ENCODE measurements around the gene MED13.

- TF ChIP-seq EZH2 (IDR thresholded peaks at IDR 0.05): no peak
- TF ChIP-seq POLR2AphosphoS5 (IDR thresholded peaks at IDR 0.05; ENCODE audit: borderline replicate concordance, low read depth, low read length): no peak
- TF ChIP-seq FOXP2 (optimal IDR thresholded peaks at IDR 0.05; ENCODE audit: control extremely low read depth, extremely low read length, insufficient read depth): no peak
Observed at GRCh38 chr17:62048262-62048661, 16.8 kb downstream of the MED13 start.
